ENCODE measurements around the gene FXYD2. TPM values are rescaled to one million over a fixed set of nuclear protein-coding genes. Genes with fewer than 3 reads are reported as not detected.

Gene FXYD2
- total RNA-seq, 1 experiment from 2014 or later: 1.4 TPM

DNA sequence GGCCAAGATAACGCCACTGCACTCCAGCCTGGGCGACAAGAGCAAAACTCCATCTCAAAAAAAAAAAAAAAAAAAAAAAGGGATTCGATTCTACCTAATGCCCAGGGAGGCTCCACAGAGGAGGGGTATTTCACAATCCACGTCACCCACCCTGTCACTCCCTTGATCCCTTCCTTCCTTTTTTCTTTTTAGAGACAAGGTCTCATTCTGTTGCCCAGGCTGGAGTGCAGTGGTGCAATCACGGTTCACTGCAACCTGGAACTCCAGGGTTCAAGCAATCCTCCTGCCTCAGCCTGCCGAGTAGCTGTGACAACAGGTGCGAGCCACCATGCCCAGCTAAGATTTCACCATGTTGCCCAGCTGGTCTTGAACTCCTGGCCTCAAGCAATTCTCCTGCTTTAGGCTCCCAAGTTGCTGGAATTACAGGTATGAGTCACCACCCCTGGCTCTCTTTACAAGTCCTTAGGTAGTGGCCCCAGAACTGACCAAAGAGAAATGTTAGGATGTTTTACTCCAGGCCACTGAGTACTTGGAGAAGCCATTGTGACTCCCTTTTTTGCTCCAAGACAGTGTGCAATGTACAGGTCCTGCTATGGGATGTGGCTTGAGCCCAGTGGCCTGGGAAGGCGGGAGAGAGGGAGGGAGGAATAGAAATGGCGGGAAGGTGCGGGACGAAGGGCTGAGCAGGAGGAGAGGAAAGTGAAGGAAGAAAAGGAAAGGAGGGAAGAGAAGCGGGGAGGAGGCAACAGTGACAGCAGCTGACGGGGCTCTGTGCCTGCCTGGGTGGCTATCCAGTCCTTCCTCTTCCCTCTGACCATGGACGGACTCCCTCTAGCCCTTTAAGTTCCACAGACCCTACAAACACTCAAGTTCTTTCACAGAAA, 11.8 kb upstream of the FXYD2 start:
- ATAC-seq: no peak
- TF ChIP-seq CREB1 (CRISPR knock-in tag; IDR thresholded peaks at IDR 0.05) (no peak), NFYB (CRISPR knock-in tag; conservative IDR thresholded peaks at IDR 0.05; ENCODE audit: low read depth) (no peak), RELA (CRISPR knock-in tag; IDR thresholded peaks at IDR 0.05; ENCODE audit: borderline replicate concordance) (no peak), PRRX2 (CRISPR knock-in tag; IDR thresholded peaks at IDR 0.05) (no peak)
- TF ChIP-seq, protein P1, sequence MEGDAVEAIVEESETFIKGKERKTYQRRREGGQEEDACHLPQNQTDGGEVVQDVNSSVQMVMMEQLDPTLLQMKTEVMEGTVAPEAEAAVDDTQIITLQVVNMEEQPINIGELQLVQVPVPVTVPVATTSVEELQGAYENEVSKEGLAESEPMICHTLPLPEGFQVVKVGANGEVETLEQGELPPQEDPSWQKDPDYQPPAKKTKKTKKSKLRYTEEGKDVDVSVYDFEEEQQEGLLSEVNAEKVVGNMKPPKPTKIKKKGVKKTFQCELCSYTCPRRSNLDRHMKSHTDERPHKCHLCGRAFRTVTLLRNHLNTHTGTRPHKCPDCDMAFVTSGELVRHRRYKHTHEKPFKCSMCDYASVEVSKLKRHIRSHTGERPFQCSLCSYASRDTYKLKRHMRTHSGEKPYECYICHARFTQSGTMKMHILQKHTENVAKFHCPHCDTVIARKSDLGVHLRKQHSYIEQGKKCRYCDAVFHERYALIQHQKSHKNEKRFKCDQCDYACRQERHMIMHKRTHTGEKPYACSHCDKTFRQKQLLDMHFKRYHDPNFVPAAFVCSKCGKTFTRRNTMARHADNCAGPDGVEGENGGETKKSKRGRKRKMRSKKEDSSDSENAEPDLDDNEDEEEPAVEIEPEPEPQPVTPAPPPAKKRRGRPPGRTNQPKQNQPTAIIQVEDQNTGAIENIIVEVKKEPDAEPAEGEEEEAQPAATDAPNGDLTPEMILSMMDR (IDR thresholded peaks at IDR 0.05): no peak
- TF ChIP-seq, protein P2, sequence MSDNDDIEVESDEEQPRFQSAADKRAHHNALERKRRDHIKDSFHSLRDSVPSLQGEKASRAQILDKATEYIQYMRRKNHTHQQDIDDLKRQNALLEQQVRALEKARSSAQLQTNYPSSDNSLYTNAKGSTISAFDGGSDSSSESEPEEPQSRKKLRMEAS (CRISPR knock-in tag; IDR thresholded peaks at IDR 0.05): no peak
- TF ChIP-seq, protein P3, sequence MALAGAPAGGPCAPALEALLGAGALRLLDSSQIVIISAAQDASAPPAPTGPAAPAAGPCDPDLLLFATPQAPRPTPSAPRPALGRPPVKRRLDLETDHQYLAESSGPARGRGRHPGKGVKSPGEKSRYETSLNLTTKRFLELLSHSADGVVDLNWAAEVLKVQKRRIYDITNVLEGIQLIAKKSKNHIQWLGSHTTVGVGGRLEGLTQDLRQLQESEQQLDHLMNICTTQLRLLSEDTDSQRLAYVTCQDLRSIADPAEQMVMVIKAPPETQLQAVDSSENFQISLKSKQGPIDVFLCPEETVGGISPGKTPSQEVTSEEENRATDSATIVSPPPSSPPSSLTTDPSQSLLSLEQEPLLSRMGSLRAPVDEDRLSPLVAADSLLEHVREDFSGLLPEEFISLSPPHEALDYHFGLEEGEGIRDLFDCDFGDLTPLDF (CRISPR knock-in tag; IDR thresholded peaks at IDR 0.05): no peak
- TF ChIP-seq, protein P4, sequence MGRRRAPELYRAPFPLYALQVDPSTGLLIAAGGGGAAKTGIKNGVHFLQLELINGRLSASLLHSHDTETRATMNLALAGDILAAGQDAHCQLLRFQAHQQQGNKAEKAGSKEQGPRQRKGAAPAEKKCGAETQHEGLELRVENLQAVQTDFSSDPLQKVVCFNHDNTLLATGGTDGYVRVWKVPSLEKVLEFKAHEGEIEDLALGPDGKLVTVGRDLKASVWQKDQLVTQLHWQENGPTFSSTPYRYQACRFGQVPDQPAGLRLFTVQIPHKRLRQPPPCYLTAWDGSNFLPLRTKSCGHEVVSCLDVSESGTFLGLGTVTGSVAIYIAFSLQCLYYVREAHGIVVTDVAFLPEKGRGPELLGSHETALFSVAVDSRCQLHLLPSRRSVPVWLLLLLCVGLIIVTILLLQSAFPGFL (CRISPR knock-in tag; IDR thresholded peaks at IDR 0.05; ENCODE audit: borderline replicate concordance): no peak
- no peaks in the 10 kb centered on the region for H3K27me3 Mint-ChIP-seq (ENCODE audit: low read depth)
- H3K4me1 Mint-ChIP-seq: peaks cover 19% of the 10 kb centered on the region
- DNase-seq (ENCODE audit: low spot score): no peak
- H3K9me3 Mint-ChIP-seq: no peaks in the 10 kb centered on the region
- no peak overlapping the region for H3K4me3 Mint-ChIP-seq
- H3K27ac Mint-ChIP-seq: no peak overlapping the region
- CTCF ChIA-PET: interaction anchor here (0.6 to 1.2 kb wide), 3 partner anchors 28 to 150 kb away, joined by 3 to 5 read pairs (median 3); partner anchors contain the start of gene IL10RA
- POLR2A ChIA-PET: no interaction called here
- H3K36me3 Mint-ChIP-seq: no peaks in the 10 kb centered on the region

DNA sequence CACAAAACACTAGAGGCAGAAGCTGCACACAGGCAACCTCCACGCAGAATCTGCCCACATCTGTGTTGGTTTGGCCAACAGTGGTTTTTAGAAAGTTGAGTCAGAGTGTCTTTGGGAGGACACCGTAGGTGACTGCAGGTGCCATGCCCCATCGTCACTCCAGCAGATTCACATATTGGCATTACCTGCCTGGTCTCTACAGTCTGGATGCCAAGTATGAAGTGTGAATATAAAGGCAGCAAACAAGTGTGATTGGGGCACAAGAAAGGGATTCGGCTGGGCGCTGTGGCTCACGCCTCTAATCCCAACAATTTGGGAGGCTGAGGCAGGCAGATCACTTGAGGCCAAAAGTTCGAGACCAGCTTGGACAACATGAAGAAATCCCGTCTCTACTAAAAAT, 11.0 kb upstream of the FXYD2 start:
- no peak overlapping the region for H3K27ac Mint-ChIP-seq

DNA sequence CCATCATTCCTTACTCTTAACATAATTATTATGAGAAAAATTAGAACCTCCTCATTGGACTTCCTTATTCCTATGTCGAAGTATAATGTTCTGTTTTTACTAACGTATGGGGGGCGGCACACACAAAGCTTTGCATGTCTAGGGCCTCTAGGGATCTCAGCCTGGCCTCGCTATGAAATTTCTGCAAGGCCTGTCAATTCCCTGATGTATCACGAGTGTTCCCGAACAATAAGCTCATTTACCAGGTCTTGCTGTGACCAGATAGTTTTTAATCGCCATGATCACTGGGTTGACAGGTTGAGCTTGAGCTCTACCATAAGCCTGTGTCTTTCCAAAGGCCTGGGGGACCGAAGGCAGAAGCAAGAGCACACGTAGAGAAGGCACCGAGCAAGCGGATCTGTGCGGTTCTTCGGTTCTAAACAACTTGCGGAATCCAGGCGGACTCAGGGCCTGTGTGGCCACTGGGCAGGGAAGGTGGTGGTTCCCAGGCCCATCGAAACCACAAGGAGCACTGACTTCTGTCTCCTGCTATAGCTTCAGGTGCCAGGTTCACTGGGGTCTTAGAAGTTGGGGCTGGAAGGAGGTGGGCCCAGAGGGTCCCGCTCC, 10.4 kb upstream of the FXYD2 start:
- TF ChIP-seq, protein P5, sequence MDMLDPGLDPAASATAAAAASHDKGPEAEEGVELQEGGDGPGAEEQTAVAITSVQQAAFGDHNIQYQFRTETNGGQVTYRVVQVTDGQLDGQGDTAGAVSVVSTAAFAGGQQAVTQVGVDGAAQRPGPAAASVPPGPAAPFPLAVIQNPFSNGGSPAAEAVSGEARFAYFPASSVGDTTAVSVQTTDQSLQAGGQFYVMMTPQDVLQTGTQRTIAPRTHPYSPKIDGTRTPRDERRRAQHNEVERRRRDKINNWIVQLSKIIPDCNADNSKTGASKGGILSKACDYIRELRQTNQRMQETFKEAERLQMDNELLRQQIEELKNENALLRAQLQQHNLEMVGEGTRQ (CRISPR knock-in tag; IDR thresholded peaks at IDR 0.05): no peak
- TF ChIP-seq, protein P6, sequence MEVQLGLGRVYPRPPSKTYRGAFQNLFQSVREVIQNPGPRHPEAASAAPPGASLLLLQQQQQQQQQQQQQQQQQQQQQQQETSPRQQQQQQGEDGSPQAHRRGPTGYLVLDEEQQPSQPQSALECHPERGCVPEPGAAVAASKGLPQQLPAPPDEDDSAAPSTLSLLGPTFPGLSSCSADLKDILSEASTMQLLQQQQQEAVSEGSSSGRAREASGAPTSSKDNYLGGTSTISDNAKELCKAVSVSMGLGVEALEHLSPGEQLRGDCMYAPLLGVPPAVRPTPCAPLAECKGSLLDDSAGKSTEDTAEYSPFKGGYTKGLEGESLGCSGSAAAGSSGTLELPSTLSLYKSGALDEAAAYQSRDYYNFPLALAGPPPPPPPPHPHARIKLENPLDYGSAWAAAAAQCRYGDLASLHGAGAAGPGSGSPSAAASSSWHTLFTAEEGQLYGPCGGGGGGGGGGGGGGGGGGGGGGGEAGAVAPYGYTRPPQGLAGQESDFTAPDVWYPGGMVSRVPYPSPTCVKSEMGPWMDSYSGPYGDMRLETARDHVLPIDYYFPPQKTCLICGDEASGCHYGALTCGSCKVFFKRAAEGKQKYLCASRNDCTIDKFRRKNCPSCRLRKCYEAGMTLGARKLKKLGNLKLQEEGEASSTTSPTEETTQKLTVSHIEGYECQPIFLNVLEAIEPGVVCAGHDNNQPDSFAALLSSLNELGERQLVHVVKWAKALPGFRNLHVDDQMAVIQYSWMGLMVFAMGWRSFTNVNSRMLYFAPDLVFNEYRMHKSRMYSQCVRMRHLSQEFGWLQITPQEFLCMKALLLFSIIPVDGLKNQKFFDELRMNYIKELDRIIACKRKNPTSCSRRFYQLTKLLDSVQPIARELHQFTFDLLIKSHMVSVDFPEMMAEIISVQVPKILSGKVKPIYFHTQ (CRISPR knock-in tag; IDR thresholded peaks at IDR 0.05): no peak
- TF ChIP-seq, protein P7, sequence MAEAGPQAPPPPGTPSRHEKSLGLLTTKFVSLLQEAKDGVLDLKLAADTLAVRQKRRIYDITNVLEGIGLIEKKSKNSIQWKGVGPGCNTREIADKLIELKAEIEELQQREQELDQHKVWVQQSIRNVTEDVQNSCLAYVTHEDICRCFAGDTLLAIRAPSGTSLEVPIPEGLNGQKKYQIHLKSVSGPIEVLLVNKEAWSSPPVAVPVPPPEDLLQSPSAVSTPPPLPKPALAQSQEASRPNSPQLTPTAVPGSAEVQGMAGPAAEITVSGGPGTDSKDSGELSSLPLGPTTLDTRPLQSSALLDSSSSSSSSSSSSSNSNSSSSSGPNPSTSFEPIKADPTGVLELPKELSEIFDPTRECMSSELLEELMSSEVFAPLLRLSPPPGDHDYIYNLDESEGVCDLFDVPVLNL (CRISPR knock-in tag; IDR thresholded peaks at IDR 0.05; ENCODE audit: borderline replicate concordance, low read depth): no peak
- TF ChIP-seq FOXP1 (CRISPR knock-in tag; IDR thresholded peaks at IDR 0.05; ENCODE audit: borderline replicate concordance): no peak
- TF ChIP-seq, protein P8, sequence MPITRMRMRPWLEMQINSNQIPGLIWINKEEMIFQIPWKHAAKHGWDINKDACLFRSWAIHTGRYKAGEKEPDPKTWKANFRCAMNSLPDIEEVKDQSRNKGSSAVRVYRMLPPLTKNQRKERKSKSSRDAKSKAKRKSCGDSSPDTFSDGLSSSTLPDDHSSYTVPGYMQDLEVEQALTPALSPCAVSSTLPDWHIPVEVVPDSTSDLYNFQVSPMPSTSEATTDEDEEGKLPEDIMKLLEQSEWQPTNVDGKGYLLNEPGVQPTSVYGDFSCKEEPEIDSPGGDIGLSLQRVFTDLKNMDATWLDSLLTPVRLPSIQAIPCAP (CRISPR knock-in tag; IDR thresholded peaks at IDR 0.05): no peak
- CTCF ChIA-PET: interaction anchor here (0.9 to 3.3 kb wide), 5 partner anchors 16 to 111 kb away, joined by 3 to 23 read pairs (median 4); no protein-coding TSS in a partner anchor
- peaks cover 2% of the 10 kb centered on the region; the same call in 1 of the 2 replicates for H3K27me3 Mint-ChIP-seq (ENCODE audit: low read depth)
- H3K9me3 Mint-ChIP-seq: no peaks in the 10 kb centered on the region
- no peaks in the 10 kb centered on the region for H3K36me3 Mint-ChIP-seq
- no peak for ATAC-seq
- POLR2A ChIA-PET: interaction anchor here (0.6 kb wide), 1 partner anchor 575 kb away, joined by 3 read pairs; no protein-coding TSS in a partner anchor
- no peak overlapping the region for H3K4me3 Mint-ChIP-seq
- no peak overlapping the region for H3K27ac Mint-ChIP-seq
- peaks cover 29% of the 10 kb centered on the region for H3K4me1 Mint-ChIP-seq
- DNase-seq (ENCODE audit: low spot score): no peak

More for the DNA sequence above, 11.0 kb upstream of the FXYD2 start:
- ChIA-PET CTCF (interaction anchor here (3.3 kb wide), 1 partner anchor 111 kb away, joined by 23 read pairs; no protein-coding TSS in a partner anchor), POLR2A (interaction anchor here (0.6 kb wide), 1 partner anchor 575 kb away, joined by 3 read pairs; no protein-coding TSS in a partner anchor)
- peaks cover 26% of the 10 kb centered on the region for H3K4me1 Mint-ChIP-seq
- ATAC-seq: no peak
- DNase-seq (ENCODE audit: low spot score): no peak
- H3K4me3 Mint-ChIP-seq: no peak overlapping the region
- H3K9me3 Mint-ChIP-seq: no peaks in the 10 kb centered on the region
- H3K27me3 Mint-ChIP-seq (ENCODE audit: low read depth): no peaks in the 10 kb centered on the region
- TF ChIP-seq KAT7 (CRISPR knock-in tag; IDR thresholded peaks at IDR 0.05; ENCODE audit: borderline replicate concordance): no peak
- TF ChIP-seq, protein P9, sequence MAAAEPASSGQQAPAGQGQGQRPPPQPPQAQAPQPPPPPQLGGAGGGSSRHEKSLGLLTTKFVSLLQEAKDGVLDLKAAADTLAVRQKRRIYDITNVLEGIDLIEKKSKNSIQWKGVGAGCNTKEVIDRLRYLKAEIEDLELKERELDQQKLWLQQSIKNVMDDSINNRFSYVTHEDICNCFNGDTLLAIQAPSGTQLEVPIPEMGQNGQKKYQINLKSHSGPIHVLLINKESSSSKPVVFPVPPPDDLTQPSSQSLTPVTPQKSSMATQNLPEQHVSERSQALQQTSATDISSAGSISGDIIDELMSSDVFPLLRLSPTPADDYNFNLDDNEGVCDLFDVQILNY (CRISPR knock-in tag; IDR thresholded peaks at IDR 0.05): no peak
- no peak for TF ChIP-seq GRHL2 (CRISPR knock-in tag; IDR thresholded peaks at IDR 0.05; ENCODE audit: insufficient replicate concordance, severe bottlenecking)
- TF ChIP-seq ZNF317 (CRISPR knock-in tag; IDR thresholded peaks at IDR 0.05; ENCODE audit: borderline replicate concordance, low read depth): no peak
- no peaks in the 10 kb centered on the region for H3K36me3 Mint-ChIP-seq

All from WTC11 (cell line).